HCT116 (cell line): Measurements from ENCODE around the gene OLFML2A. TPM values are rescaled to one million over a fixed set of nuclear protein-coding genes. Genes with fewer than 3 reads are reported as not detected.

ENCODE experiments used
- ATAC-seq: fragments of 200-7000 bp; cut with Tn5 transposase; 2 replicates; pipeline ENCODE4 v1.9.1; 2020; ENCODE audit warnings: mild to moderate bottlenecking, moderate library complexity
- BruUV-seq: library from RNA; stranded (reverse); fragments of 400-500 nt; replicated peaks from 2 replicates; lab custom pipeline; 2021; lab: Mats Ljungman, UMichigan
- CTCF ChIA-PET: fragments of 300-600 bp; sonication (Branson Sonifier 250); formaldehyde crosslinking; loops from one replicate; lab custom pipeline; 2021; ENCODE audit warnings: antibody characterized with exemption; lab: Charles Lee
- POLR2A ChIA-PET: fragments of 300-600, 350-600 bp; sonication (Branson Sonifier 250); formaldehyde crosslinking; loops from one replicate; lab custom pipeline; 2021; ENCODE audit warnings: antibody characterized with exemption; lab: Charles Lee
- RAD21 ChIA-PET, 2 experiments: fragments of 300-600 bp; sonication (Branson Sonifier 250); formaldehyde crosslinking; loops; one replicate each; lab custom pipeline; 2023; ENCODE audit warnings: low total read pairs in 2 of 2; ENCODE audit not compliant: uncharacterized antibody in 2 of 2, unreplicated experiment in 2 of 2, low non-redundant PET in 1 of 2; lab: Charles Lee
- DNase-seq: peaks from one replicate; pipeline ENCODE4 v3.0.0-alpha.2; 2010; ENCODE audit warnings: low read depth, low spot score
- H2AFZ ChIP-seq: fragments of 200-600 bp; shearing (Covaris generic), sonication (generic); 2 replicates; pipeline ENCODE4 v1.6.1; 2017; ENCODE audit warnings: low read depth, mixed run types, mixed read lengths, antibody characterized with exemption, low read length; ENCODE audit not compliant: poor library complexity, severe bottlenecking
- H3K27ac ChIP-seq: 2 replicates; pipeline ENCODE4 v1.5.1; 2012; ENCODE audit warnings: low read depth, low read length
- H3K27me3 ChIP-seq: fragments of 200-600 bp; sonication (generic); 2 replicates; pipeline ENCODE4 v1.6.1; 2016; ENCODE audit warnings: mixed run types, low read length, mixed read lengths; ENCODE audit not compliant: insufficient read depth
- H3K36me3 ChIP-seq, 2 experiments: fragments of 200-500 bp in 1 of 2; fragments of 200-600 bp in 1 of 2; sonication (Bioruptor generic) in 1 of 2; sonication (generic) in 1 of 2; 2 replicates each; pipeline versions ENCODE4 v1.5.1 to v1.6.1; 2014 to 2016; ENCODE audit warnings: low read length in 2 of 2, inconsistent platforms in 1 of 2, mixed read lengths in 1 of 2, mixed run types in 1 of 2; ENCODE audit not compliant: insufficient read depth in 2 of 2, control insufficient read depth in 1 of 2
- H3K4me1 ChIP-seq, 2 experiments: fragments of 200-600 bp in 1 of 2; sonication (generic) in 1 of 2; 2 replicates each; pipeline versions ENCODE4 v1.5.1 to v1.6.1; 2012 to 2017; ENCODE audit warnings: low read length in 2 of 2, inconsistent platforms in 1 of 2, mild to moderate bottlenecking in 1 of 2, mixed read lengths in 1 of 2, mixed run types in 1 of 2, moderate library complexity in 1 of 2; ENCODE audit not compliant: insufficient read depth in 2 of 2, control insufficient read depth in 1 of 2
- H3K4me2 ChIP-seq: fragments of 200-600 bp; sonication (generic); 2 replicates; pipeline ENCODE4 v1.6.1; 2017; ENCODE audit warnings: mixed run types, low read length, mixed read lengths
- H3K4me3 ChIP-seq, 2 experiments: fragments of 200-600 bp in 1 of 2; sonication (generic) in 1 of 2; replicated peaks in 1 of 2; 2 replicates each; pipeline ENCODE4 v1.5.1; 2011 to 2016; ENCODE audit warnings: low read length in 2 of 2, control low read depth in 1 of 2, low read depth in 1 of 2, mild to moderate bottlenecking in 1 of 2, mixed read lengths in 1 of 2, mixed run types in 1 of 2
- H3K79me2 ChIP-seq: fragments of 200-600 bp; sonication (generic); 2 replicates; pipeline ENCODE4 v1.6.1; 2017; ENCODE audit warnings: mild to moderate bottlenecking, mixed run types, low read length, moderate library complexity, mixed read lengths; ENCODE audit not compliant: insufficient read depth
- H3K9ac ChIP-seq: fragments of 200-600 bp; sonication (generic); 2 replicates; pipeline ENCODE4 v1.6.1; 2016; ENCODE audit warnings: low read length, mixed read lengths
- H3K9me2 ChIP-seq: fragments of 200-600 bp; sonication (generic), shearing (Covaris generic); 2 replicates; pipeline ENCODE4 v1.6.1; 2017; ENCODE audit warnings: mixed run types, mild to moderate bottlenecking, moderate library complexity; ENCODE audit not compliant: insufficient read depth
- H3K9me3 ChIP-seq, 2 experiments: fragments of 200-500 bp in 1 of 2; fragments of 200-600 bp in 1 of 2; sonication (Bioruptor generic) in 1 of 2; sonication (generic) in 1 of 2; 2 replicates each; pipeline ENCODE4 v1.6.1; 2014 to 2017; ENCODE audit warnings: low read length in 2 of 2, mixed read lengths in 2 of 2, inconsistent platforms in 1 of 2, low read depth in 1 of 2, mild to moderate bottlenecking in 1 of 2, mixed run types in 1 of 2, moderate library complexity in 1 of 2; ENCODE audit not compliant: control insufficient read depth in 1 of 2, insufficient read depth in 1 of 2
- H4K20me1 ChIP-seq: fragments of 200-600 bp; sonication (generic), shearing (Covaris generic); 2 replicates; pipeline ENCODE4 v1.6.1; 2017; ENCODE audit warnings: mixed run types, mild to moderate bottlenecking, moderate library complexity; ENCODE audit not compliant: insufficient read depth
- CBX3 ChIP-seq: IDR thresholded peaks from 2 replicates; pipeline ENCODE4 v1.6.1; 2012; ENCODE audit warnings: low read depth
- CEBPB ChIP-seq: IDR thresholded peaks from 2 replicates; pipeline ENCODE4 v1.6.1; 2012; ENCODE audit warnings: low read depth
- FOSL1 ChIP-seq: IDR thresholded peaks from 2 replicates; pipeline ENCODE4 v1.6.1; 2012; ENCODE audit warnings: low read depth
- SIN3A ChIP-seq: IDR thresholded peaks from 2 replicates; pipeline ENCODE4 v1.6.1; 2012; ENCODE audit warnings: low read depth
- YY1 ChIP-seq: IDR thresholded peaks from 2 replicates; pipeline ENCODE4 v1.6.1; 2011; ENCODE audit warnings: low read length, low read depth, moderate library complexity, mild to moderate bottlenecking; ENCODE audit not compliant: insufficient replicate concordance; ENCODE audit errors: extremely low read depth
- ZFX ChIP-seq: fragments of 450-650 bp; IDR thresholded peaks from 2 replicates; pipeline ENCODE4 v1.6.1; 2017
- intact Hi-C: fragments of 100-400 bp; cut with micrococcal nuclease; formaldehyde crosslinking; loops from 2 replicates; pipeline ENCODE4 v1.10.0; 2022
- total RNA-seq: library from RNA; stranded (reverse); gene quantifications from one replicate; pipeline ENCODE4 v1.2.1, GENCODE V29; 2021; ENCODE audit not compliant: unreplicated experiment
- TF ChIP-seq, protein P1 (sequence below): IDR thresholded peaks from 2 replicates; pipeline ENCODE4 v1.6.1; 2011; ENCODE audit warnings: mild to moderate bottlenecking, low read length, moderate library complexity; ENCODE audit not compliant: insufficient replicate concordance; ENCODE audit errors: extremely low read depth
- TF ChIP-seq, protein P2 (sequence below), 3 experiments: fragments of 200-600 bp in 1 of 3; sonication (generic) in 1 of 3; IDR thresholded peaks in 2 of 3; conservative IDR thresholded peaks in 1 of 3; 2 replicates each; pipeline ENCODE4 v1.5.1; 2012 to 2017; ENCODE audit warnings: low read depth in 2 of 3, low read length in 2 of 3, antibody characterized with exemption in 1 of 3, borderline replicate concordance in 1 of 3, control low read depth in 1 of 3, mild to moderate bottlenecking in 1 of 3, mixed read lengths in 1 of 3, mixed run types in 1 of 3, moderate library complexity in 1 of 3; ENCODE audit not compliant: insufficient read depth in 1 of 3
- TF ChIP-seq, protein P3 (sequence below): IDR thresholded peaks from 2 replicates; pipeline ENCODE4 v1.6.1; 2012; ENCODE audit warnings: low read depth

OLFML2A gene
- total RNA-seq, 1 experiment from 2014 or later = 6.3 TPM

DNA sequence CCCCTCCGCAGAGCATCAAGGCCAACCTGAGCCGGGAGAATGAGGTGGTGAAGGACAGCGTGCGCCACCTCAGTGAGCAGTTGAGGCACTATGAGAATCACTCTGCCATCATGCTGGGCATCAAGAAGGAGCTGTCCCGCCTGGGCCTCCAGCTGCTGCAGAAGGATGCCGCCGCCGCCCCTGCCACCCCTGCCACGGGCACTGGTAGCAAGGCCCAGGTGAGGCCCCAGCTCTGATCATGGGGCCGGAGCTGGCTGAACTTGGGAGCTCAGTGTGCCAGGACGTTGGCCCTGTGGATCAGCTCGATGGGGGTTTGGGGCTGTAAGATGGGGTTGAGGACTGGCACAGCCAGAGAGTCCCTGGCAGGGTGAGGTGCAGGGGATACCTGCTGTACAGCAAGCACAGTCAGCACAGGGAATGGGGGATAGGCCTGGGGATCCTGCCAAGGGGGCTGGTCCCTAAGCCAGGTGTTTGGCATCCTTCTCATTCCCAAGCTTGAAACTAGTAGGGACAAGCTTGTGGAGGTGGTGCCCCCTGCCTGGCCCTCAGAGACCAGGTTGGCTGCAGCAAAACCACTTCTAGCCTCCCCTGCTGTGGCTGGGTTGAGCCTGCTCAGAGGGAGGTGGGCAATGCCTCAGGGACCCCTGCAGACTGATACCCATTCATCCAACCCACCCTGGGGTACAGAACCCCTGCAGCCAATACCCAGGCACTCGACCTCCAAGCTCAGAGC, 22.5 kb downstream of the OLFML2A start:
- RAD21 ChIA-PET = no interaction called here
- intact Hi-C loops = no loop called here

More for the DNA sequence above, 22.5 kb downstream of the OLFML2A start:
- DNase-seq = no peak
- H3K4me3 ChIP-seq = no peak overlapping the region
- ATAC-seq = no peak
- no peak overlapping the region for H3K27ac ChIP-seq
- ChIA-PET POLR2A (no interaction called here), CTCF (interaction anchor here (1.5 to 1.6 kb wide), 2 partner anchors 41 to 53 kb away, joined by 5 to 7 read pairs; partner anchors contain the start of gene WDR38)
- no peaks in the 10 kb centered on the region for H3K9me3 ChIP-seq
- no peak overlapping the region for H3K9ac ChIP-seq
- no peaks in the 10 kb centered on the region for H4K20me1 ChIP-seq
- no peak overlapping the region for H3K4me2 ChIP-seq
- no peaks in the 10 kb centered on the region for H3K79me2 ChIP-seq
- TF ChIP-seq ZFX = no peak
- no peak for TF ChIP-seq CBX3
- TF ChIP-seq, protein P1, sequence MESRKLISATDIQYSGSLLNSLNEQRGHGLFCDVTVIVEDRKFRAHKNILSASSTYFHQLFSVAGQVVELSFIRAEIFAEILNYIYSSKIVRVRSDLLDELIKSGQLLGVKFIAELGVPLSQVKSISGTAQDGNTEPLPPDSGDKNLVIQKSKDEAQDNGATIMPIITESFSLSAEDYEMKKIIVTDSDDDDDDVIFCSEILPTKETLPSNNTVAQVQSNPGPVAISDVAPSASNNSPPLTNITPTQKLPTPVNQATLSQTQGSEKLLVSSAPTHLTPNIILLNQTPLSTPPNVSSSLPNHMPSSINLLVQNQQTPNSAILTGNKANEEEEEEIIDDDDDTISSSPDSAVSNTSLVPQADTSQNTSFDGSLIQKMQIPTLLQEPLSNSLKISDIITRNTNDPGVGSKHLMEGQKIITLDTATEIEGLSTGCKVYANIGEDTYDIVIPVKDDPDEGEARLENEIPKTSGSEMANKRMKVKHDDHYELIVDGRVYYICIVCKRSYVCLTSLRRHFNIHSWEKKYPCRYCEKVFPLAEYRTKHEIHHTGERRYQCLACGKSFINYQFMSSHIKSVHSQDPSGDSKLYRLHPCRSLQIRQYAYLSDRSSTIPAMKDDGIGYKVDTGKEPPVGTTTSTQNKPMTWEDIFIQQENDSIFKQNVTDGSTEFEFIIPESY = no peak
- TF ChIP-seq FOSL1 = no peak
- TF ChIP-seq SIN3A = no peak
- TF ChIP-seq, protein P2, sequence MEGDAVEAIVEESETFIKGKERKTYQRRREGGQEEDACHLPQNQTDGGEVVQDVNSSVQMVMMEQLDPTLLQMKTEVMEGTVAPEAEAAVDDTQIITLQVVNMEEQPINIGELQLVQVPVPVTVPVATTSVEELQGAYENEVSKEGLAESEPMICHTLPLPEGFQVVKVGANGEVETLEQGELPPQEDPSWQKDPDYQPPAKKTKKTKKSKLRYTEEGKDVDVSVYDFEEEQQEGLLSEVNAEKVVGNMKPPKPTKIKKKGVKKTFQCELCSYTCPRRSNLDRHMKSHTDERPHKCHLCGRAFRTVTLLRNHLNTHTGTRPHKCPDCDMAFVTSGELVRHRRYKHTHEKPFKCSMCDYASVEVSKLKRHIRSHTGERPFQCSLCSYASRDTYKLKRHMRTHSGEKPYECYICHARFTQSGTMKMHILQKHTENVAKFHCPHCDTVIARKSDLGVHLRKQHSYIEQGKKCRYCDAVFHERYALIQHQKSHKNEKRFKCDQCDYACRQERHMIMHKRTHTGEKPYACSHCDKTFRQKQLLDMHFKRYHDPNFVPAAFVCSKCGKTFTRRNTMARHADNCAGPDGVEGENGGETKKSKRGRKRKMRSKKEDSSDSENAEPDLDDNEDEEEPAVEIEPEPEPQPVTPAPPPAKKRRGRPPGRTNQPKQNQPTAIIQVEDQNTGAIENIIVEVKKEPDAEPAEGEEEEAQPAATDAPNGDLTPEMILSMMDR (IDR thresholded peaks at IDR 0.05 in 2 of 3, conservative IDR thresholded peaks at IDR 0.05 in 1 of 3; ENCODE audit: borderline replicate concordance in 1 of 3, insufficient read depth in 1 of 3, low read depth in 2 of 3, low read length in 2 of 3) = no peak
- TF ChIP-seq CEBPB = no peak
- TF ChIP-seq, protein P3, sequence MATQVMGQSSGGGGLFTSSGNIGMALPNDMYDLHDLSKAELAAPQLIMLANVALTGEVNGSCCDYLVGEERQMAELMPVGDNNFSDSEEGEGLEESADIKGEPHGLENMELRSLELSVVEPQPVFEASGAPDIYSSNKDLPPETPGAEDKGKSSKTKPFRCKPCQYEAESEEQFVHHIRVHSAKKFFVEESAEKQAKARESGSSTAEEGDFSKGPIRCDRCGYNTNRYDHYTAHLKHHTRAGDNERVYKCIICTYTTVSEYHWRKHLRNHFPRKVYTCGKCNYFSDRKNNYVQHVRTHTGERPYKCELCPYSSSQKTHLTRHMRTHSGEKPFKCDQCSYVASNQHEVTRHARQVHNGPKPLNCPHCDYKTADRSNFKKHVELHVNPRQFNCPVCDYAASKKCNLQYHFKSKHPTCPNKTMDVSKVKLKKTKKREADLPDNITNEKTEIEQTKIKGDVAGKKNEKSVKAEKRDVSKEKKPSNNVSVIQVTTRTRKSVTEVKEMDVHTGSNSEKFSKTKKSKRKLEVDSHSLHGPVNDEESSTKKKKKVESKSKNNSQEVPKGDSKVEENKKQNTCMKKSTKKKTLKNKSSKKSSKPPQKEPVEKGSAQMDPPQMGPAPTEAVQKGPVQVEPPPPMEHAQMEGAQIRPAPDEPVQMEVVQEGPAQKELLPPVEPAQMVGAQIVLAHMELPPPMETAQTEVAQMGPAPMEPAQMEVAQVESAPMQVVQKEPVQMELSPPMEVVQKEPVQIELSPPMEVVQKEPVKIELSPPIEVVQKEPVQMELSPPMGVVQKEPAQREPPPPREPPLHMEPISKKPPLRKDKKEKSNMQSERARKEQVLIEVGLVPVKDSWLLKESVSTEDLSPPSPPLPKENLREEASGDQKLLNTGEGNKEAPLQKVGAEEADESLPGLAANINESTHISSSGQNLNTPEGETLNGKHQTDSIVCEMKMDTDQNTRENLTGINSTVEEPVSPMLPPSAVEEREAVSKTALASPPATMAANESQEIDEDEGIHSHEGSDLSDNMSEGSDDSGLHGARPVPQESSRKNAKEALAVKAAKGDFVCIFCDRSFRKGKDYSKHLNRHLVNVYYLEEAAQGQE = no peak
- no peak for TF ChIP-seq YY1
- H2AFZ ChIP-seq = no peak overlapping the region
- H3K27me3 ChIP-seq = no peaks in the 10 kb centered on the region
- no peaks in the 10 kb centered on the region for H3K9me2 ChIP-seq
- no peaks in the 10 kb centered on the region for H3K36me3 ChIP-seq
- peaks cover 12 to 34% of the 10 kb centered on the region in 2 experiments for H3K4me1 ChIP-seq
- BruUV-seq = no TSS peak
